Left cardiac atrium (tissue), 4 donors: ENCODE data around the gene BARD1. TPM values are rescaled to one million over a fixed set of nuclear protein-coding genes. Genes with fewer than 3 reads are reported as not detected.
"Not testable (repeated sequence)": the region's sequence is repeated elsewhere in the genome, so short reads cannot be mapped to it uniquely, and the experiment has no call there.

Source experiments
- ATAC-seq, 2 donors: fragments of 200-7000 bp; cut with Tn5 transposase; one replicate each; pipeline ENCODE4 v1.9.1; 2020; ENCODE audit warnings: mild to moderate bottlenecking in 2 of 2, moderate library complexity in 2 of 2
- DNase-seq: peaks from one replicate; pipeline ENCODE4 v3.0.0-alpha.2; 2020
- intact Hi-C, 2 donors: fragments of 100-400 bp; cut with DNase I; formaldehyde crosslinking; loops; one replicate each; pipeline versions ENCODE4 v1.14.1 to v1.15.1; 2022 to 2023
- total RNA-seq, 2 donors: library from RNA; stranded (reverse); fragmentation: NEBNext Ultra II Directional; extraction: Animal tissue kit (Norgen Biotek cat#: 25700); gene quantifications; one replicate each; pipeline ENCODE4 v1.2.1, GENCODE V29; 2021
- donor health status: DM: no; HTN: yes; CAD: no.
- donor health status: DM: no; HTN: yes; CAD: no; lungs with severe emphysema.
- donor health status: DM: yes; HTN: yes; CAD: no.
- donor health status: Dilated cardiomyopathy.

Gene BARD1
- total RNA-seq, 2 donors from 2014 or later: 11.7 to 15.3 TPM

GRCh38 chr2:214775971-214776370 is 33.5 kb downstream of the BARD1 start:
- intact Hi-C loops: no loop called here
- DNase-seq (no peak), ATAC-seq (no peak)

DNA sequence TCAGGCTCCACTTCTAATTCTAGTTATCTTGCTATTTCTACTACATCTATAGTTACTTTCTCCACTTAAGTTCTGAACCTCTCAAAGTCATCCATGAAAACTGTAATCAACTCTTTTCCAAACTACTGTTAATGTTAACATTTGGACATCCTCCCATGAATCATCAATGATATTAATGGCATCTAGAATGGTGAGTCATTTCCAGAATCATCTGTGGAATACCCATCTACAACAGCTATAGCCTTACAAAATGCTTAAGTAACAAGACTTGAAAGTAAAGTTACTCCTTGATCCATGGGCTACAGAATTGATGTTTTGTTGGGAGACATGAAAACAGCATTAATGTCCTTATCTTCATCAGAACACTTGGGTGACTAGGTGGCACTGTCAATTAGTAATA is 35.4 kb downstream of the BARD1 start:
- intact Hi-C loops: no loop called here
- DNase-seq (no peak), ATAC-seq (no peak)

DNA sequence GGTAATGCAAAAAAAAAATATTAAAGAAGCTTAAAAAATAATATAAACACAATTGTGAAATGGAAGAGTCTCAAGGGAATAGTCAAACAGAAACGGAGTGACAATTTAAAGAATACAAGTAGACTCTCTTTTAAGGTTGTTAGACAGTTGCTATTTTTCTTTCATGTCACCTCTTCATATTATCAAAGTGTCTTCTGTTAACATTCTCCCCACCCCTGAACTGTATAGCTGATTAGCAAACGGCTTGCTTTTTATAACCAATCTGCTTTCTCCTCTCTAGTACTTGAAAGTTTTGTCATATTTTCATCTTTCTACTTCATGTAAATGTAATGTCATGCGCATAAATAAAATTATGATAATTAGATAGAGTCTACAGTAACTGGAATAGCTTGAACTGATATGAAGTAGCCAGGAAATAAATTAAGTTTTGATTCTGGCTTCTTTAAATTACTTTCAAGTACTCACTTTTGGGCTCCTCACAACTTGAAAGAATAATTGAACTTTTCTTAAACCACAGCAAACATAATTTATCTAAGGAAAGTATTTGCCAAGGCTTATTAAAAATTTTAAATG is 37.0 kb downstream of the BARD1 start:
- intact Hi-C loops: no loop called here
- no peak for ATAC-seq
- DNase-seq: no peak

- no peak for ATAC-seq
- intact Hi-C loops: no loop called here
- no peak for DNase-seq
Observed at GRCh38 chr2:214765180-214765579, 44.3 kb downstream of the BARD1 start.

GRCh38 chr2:214753455-214753854 is 56.0 kb downstream of the BARD1 start:
- no peak for ATAC-seq
- intact Hi-C loops: no loop called here
- DNase-seq: no peak

GRCh38 chr2:214750529-214750928 is 59.0 kb downstream of the BARD1 start:
- intact Hi-C loops: no loop called here
- ATAC-seq (no peak), DNase-seq (no peak)

- DNase-seq (no peak), ATAC-seq (no peak)
- intact Hi-C loops: no loop called here
Observed at GRCh38 chr2:214747992-214748391, 61.5 kb downstream of the BARD1 start.

- ATAC-seq: no peak
- intact Hi-C loops: no loop called here
Observed at GRCh38 chr2:214742119-214742518, 67.4 kb downstream of the BARD1 start.

DNA sequence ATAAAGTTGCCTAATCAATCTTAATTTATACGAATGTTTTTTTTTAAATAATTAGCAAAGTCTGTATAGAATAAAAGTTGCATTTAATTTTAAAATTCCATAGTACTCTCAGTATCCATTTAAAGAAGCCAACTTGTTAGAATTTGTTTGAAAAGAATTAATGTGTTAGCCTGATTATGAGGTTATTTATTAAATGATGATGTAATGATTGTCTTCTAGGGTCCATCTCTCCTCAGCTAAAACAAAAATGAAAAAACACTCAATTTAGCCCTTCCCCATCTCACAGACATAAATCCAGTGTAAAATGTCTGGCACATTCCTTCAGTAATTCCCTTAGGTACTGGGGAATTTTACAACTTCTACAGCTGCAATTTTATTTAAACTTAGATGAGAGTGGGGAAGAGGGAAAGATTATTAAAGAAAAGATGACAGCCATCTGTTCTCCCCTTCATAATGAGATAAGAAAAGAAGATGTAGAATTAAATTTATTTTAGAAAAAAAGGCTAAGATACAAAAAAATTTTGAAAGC is 68.6 kb downstream of the BARD1 start:
- ATAC-seq: no peak
- DNase-seq: no peak
- intact Hi-C loops: no loop called here

More at GRCh38 chr2:214742119-214742518, 67.4 kb downstream of the BARD1 start:
- no peak for DNase-seq

DNA sequence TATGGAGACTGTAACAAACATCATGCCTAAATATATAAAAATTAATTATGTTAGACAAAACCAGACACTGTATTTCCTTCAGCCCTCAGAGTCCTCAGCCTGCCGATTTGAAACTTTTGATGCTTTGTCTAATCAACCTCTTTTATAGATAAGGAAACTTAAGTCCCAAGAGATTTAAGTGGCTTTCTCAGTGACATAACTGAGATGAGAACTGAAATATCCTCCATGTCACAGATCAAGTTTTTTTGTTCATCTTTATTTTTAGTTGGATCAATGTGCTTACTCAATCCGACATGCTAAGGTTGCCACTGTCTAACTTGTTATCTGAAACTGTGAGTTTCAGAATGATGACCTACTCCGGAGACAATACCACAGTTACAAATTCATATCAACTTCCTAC is 72.3 kb downstream of the BARD1 start:
- DNase-seq (no peak), ATAC-seq (no peak)
- intact Hi-C loops: no loop called here

DNA sequence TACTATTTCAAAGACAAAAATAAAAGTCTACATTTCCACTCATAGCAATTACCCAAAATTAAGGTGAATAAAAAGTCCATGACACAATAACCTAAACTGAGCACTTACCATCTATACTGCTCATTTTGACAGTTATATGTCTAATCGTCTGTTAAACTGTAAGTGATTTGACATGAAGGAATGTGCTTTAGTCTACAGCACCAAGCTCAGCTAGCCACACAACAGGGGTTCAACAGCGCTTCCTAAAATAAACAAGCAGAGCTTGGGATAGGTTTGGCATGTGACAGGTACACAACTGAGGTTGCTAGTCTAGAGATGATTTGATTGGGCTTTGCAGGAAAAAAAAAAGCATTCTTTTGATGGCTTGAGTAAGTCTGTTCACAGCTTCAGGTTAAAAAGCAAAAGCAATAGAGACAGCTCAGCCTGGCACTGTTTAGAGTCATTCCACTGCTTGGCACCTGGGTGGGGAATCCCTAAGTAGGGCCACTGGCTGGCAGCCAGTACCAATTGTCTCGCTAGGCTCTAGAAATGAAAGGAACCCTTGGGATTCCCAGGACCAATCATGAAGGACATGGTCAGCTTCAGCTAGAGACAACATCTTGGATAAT is 78.6 kb downstream of the BARD1 start:
- intact Hi-C loops: no loop called here
- DNase-seq: no peak
- ATAC-seq: peak in 1 of 2 donors; percentile 24

- DNase-seq: no peak
- intact Hi-C loops: no loop called here
- ATAC-seq: no peak
Observed at GRCh38 chr2:214730248-214730647, 79.2 kb downstream of the BARD1 start.

DNA sequence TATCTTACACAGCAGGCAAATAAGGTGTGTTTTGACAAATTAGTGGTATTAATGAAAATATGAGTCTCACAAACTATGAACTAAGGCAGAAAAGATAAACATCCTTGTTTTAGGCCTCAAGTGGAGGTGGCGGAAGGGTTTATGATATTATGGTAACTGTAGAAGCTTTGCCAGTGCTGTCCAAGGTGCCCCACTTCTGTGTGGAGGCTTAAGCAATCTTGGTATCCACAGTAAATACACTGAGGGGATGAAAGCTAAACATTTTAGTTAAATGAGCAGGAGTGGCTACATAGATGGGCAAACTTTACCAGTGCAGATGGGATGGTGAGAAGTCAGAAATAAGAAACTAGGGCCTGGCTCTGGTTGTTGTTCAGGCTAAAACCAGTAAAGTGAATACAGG is 84.7 kb downstream of the BARD1 start:
- intact Hi-C loops: no loop called here
- DNase-seq (no peak), ATAC-seq (no peak)

GRCh38 chr2:214717837-214718236 is 91.6 kb downstream of the BARD1 start:
- intact Hi-C loops, ATAC-seq, DNase-seq: not testable (repeated sequence)

- DNase-seq (no peak), ATAC-seq (no peak)
- intact Hi-C loops: no loop called here
Observed at GRCh38 chr2:214716811-214717560, 92.5 kb downstream of the BARD1 start.

- no peak for ATAC-seq
- intact Hi-C loops: no loop called here
- DNase-seq: no peak
Observed at GRCh38 chr2:214715025-214715424, 94.5 kb downstream of the BARD1 start.

DNA sequence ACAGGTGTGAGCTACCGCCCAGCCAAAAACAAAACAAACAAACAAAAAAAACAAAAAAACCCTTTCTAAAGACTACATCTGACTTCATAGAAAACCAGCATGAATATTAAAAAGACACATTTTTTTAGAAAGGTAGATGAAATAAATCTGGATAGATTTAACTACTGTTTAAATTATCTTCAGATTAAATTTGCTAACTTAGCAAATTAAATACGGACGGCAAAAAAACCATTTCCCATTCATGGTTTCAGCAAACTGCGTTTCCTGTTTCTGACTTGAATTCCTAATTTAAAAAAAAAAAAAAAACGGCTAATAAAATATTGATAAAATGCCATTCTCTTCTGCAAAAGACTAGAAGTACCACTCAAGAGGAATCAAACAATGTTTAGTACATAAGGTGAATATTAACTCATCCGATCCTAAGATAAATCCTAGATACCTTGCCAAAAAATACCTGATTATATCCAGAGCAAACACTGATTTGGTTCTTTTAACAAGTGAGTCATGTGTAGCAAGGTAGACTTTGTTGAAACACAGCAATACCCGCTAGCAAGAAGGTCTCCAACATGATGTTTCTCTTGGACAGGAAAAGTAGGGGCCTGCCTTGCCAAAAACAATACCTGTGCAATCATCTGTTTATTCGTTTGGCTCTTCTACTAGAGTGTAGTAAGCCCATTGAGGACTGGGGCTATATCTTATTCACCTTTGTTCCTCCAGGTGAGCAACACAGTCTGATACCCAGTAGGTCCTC is 96.2 kb downstream of the BARD1 start:
- intact Hi-C loops: no loop called here
- peak in 1 of 2 donors; percentile 53 for ATAC-seq

DNA sequence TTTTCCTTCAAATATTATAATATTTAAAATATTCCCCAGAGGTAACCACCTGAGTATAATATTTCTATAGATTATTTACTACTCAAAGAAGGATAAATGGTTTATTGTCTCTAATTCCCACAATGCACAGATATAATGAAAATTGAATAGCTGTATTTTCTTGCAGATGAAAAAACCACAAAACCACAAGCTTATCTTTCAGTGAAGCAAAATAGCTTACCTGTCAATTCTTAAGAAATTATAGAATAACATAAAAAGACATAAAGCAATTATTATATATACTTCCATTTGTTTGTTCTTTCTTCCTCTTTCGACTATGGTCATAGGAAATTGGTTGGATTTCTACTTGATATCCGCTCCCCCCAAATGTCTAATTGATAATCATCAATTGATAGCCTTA is 98.8 kb downstream of the BARD1 start:
- no peak for ATAC-seq
- intact Hi-C loops: no loop called here
- no peak for DNase-seq

More for the DNA sequence above, 96.2 kb downstream of the BARD1 start:
- no peak for DNase-seq

DNA sequence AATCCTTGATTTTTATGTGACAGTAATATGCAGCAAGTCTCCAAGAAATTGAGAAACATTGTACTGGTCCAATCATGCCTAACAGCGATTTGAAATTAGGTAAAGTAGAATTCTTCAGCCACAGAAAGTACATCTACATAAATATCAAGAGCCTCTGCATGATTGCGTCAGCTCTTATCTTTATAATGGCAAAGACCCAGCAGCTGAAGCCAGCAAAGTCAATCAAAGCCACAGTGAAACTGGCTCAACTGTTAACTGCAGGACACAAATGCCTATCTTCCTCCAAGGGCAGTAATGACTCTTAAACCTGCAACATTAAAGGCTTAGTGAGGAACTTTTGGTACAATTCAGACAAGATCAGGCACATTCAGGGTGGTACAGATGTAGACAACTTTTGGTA is 102.5 kb downstream of the BARD1 start:
- ATAC-seq (peak in 1 of 2 donors; percentile 66), DNase-seq (no peak)
- intact Hi-C loops: no loop called here

DNA sequence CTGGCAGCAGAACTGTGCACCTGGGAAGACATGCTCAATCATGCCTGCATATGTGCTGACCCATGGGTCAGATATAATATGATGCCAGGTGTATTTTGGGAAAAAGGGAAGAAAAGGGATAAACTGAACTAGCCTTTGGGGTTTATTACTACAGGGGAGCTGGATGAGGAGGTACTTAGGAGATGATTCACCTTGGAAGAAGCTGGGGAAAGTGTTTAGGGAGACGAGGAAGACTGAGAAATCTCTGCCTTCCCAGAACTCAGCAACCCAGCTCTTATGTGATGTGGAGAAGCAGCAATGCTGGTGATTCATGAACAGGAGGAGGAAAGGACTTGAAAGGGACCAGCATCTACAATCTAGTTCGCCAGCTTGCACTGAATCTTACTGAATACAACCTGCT is 110.2 kb downstream of the BARD1 start:
- intact Hi-C loops: no loop called here
- ATAC-seq (no peak), DNase-seq (no peak)
